Measurements from ENCODE around the gene FXYD5.

GRCh38 chr19:35217649-35217990 is 63.1 kb downstream of the FXYD5 start:
- TF ChIP-seq CTCF (IDR thresholded peaks at IDR 0.05 in 4 of 5, conservative IDR thresholded peaks at IDR 0.05 in 1 of 5) (no peak), POLR2A (IDR thresholded peaks at IDR 0.05) (no peak)
